ENCODE results near the gene RHD.

DNA sequence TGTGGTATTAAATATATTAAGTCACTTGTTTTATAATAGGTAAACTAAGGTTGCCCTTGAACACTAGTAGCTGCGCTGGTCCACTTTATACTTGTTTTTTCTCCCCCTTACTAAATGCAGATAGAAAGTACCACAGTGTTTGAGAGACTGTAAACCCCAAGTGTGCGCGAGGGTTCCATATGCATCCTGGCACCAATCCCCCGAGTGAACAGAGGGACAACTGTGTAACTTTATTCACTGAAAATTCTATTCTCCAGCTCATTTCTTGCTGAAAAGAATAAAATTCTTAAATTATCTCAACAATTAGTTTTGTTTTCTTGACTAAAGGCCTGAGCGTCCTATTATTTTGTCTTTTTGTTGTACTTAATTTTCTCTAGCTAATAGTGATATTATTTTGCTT, 26.9 kb upstream of the RHD start:
- TF ChIP-seq, protein P1, sequence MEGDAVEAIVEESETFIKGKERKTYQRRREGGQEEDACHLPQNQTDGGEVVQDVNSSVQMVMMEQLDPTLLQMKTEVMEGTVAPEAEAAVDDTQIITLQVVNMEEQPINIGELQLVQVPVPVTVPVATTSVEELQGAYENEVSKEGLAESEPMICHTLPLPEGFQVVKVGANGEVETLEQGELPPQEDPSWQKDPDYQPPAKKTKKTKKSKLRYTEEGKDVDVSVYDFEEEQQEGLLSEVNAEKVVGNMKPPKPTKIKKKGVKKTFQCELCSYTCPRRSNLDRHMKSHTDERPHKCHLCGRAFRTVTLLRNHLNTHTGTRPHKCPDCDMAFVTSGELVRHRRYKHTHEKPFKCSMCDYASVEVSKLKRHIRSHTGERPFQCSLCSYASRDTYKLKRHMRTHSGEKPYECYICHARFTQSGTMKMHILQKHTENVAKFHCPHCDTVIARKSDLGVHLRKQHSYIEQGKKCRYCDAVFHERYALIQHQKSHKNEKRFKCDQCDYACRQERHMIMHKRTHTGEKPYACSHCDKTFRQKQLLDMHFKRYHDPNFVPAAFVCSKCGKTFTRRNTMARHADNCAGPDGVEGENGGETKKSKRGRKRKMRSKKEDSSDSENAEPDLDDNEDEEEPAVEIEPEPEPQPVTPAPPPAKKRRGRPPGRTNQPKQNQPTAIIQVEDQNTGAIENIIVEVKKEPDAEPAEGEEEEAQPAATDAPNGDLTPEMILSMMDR (IDR thresholded peaks at IDR 0.05), result no peak
- no peak for TF ChIP-seq POLR2A (IDR thresholded peaks at IDR 0.05)

Data from thyroid gland (tissue), 4 donors.